ENCODE measurements around the gene RELB. TPM values are rescaled to one million over a fixed set of nuclear protein-coding genes. Genes with fewer than 3 reads are reported as not detected.

The RELB gene
- total and polyA plus RNA-seq, 2 of the 4 experiments (the other 2 are of a cell fraction), result 5.0 to 17.2 TPM

DNA sequence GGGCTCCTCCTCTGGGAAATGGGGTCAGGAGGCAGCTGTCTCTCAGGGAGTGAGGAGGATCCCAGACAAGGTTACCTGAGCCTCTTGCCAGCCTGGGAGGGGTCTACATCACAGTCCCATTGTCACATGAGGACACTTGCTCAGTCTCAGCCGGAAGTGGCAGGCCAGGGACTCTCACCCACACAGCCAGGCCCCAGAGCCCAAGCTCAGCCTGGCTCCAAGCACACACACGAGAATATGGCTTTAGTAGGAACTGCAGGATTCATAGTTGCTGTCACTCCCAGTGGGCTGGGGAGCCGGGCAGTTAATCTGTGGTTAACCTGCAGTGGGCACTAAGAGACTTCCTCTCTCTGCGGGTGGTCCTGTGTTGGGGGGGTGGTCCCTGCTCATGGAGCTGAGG is 15.8 kb upstream of the RELB start:
- Histone ChIP-seq H2BK20ac (ENCODE audit: low read depth, low read length) (no peak overlapping the region), H4K5ac (ENCODE audit: low read depth, low read length) (no peak overlapping the region), H3K27ac (ENCODE audit: insufficient read depth, low read length) (no peak overlapping the region), H4K91ac (ENCODE audit: insufficient read depth, low read depth, low read length) (no peak overlapping the region), H4K8ac (ENCODE audit: low read depth in 2 of 2, low read length in 2 of 2) (no peak overlapping the region), H3K4me1 (ENCODE audit: control insufficient read depth, insufficient read depth, low read length) (no peaks in the 10 kb centered on the region), H3K23ac (ENCODE audit: low read depth, low read length) (no peak overlapping the region), H3K56ac (ENCODE audit: extremely low read depth, insufficient read depth, low read length) (no peak overlapping the region), H2BK120ac (ENCODE audit: low read depth, low read length) (no peak overlapping the region), H3K4ac (ENCODE audit: low read depth, low read length) (no peak overlapping the region), H3K4me3 (ENCODE audit: insufficient read depth, low read depth, low read length) (no peak overlapping the region), H2BK15ac (ENCODE audit: low read depth, low read length) (no peak overlapping the region), H3K27me3 (ENCODE audit: control insufficient read depth, insufficient read depth, low read length) (no peaks in the 10 kb centered on the region), H3K36me3 (ENCODE audit: control insufficient read depth, insufficient read depth, low read length) (peaks cover 60% of the 10 kb centered on the region), H3K9me3 (ENCODE audit: control insufficient read depth, insufficient read depth, low read length) (no peaks in the 10 kb centered on the region), H2AK9ac (replicated peaks; ENCODE audit: low read depth, low read length, poor library complexity) (no peak overlapping the region), H3K14ac (replicated peaks; ENCODE audit: low read depth, low read length) (no peak overlapping the region), H3K18ac (ENCODE audit: low read depth, low read length) (no peak overlapping the region), H3K9me1 (ENCODE audit: insufficient read depth, low read length) (no peaks in the 10 kb centered on the region), H2AFZ (replicated peaks; ENCODE audit: low read length, poor library complexity) (no peak overlapping the region), H4K20me1 (ENCODE audit: insufficient read depth, low read length) (peaks cover 14% of the 10 kb centered on the region), H2AK5ac (ENCODE audit: low read depth, low read length) (no peak overlapping the region), H3K9ac (ENCODE audit: low read depth, low read length) (no peak overlapping the region), H3K79me1 (ENCODE audit: low read depth in 1 of 2, low read length in 2 of 2) (peaks cover 0 to 8% of the 10 kb centered on the region in 2 experiments; a peak in 1 of 4 replicates), H2BK5ac (ENCODE audit: low read depth, low read length, poor library complexity, severe bottlenecking) (no peak overlapping the region), H3K4me2 (ENCODE audit: low read depth, low read length) (no peak overlapping the region)
- intact Hi-C loops (cut with micrococcal nuclease), result no loop called here
- in situ Hi-C loops (cut with MboI; ENCODE audit: low sequenced_read_pairs), result no loop called here
- no CpG with 5 or more reads among the region's 4 CpGs for WGBS, 2 experiments (ENCODE audit: extremely low coverage in 2 of 2, insufficient read length in 1 of 2)
- POLR2A ChIA-PET (ENCODE audit: unreplicated experiment), result no interaction called here
- CTCF ChIA-PET, result no interaction called here
- dilution Hi-C loops (cut with HindIII; ENCODE audit: low sequenced_read_pairs, unreplicated experiment), result no loop called here
- ATAC-seq (ENCODE audit: low read depth), result no peak
- no TSS peak for BruUV-seq (replicated peaks)
- TF ChIP-seq NFE2L2 (IDR thresholded peaks at IDR 0.05; ENCODE audit: low read depth, low read length), result no peak
- DNase-seq, result no peak

Measured in IMR-90 (cell line).